ENCODE results near the gene LRRC17.

LRRC17 gene

DNA sequence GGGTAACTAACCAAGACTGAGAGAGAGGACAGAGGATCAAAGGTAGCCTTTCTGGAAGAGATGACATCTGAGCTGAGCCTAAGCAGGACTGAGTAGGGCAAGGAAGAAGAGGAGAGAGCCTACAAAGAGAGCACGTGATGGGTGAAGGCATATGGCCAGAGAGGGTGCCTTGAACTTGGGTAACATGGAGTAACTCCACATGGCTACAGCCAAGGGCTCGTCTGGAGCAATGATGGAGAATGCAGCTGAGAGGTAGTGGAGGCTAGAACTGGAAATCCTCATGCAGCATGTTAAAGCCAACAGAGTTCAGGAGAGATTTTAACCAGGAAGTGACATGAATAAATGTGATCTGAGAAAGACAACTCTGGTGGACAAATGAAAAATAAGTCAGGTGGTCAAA, 77.8 kb downstream of the LRRC17 start:
- DNase-seq, result no peak

DNA sequence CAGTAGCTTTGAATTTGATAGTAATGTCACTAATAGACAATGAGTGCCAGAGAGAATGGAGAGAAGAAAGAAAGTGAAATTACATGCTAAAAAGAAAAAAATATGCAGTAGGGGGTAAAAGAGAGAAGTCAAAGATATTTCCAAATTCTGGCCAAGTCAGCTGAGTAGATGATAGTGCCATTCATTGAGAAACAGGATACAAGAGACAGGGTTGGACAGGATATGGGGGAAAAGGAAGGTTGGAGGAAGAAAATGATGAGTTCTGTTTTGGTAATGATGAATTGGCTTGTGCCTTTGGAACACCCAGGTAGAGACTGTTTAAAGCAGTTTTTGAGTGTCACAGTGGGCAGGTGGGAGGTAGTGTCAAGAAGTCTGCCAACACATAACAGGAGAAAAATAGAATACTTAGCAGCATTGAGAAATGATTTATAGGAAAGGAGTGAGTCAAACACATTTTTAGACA, 78.3 kb downstream of the LRRC17 start:
- no peak for DNase-seq

- DNase-seq, result peak; percentile 8
These were observed 78.9 kb downstream of the LRRC17 start for GRCh38 chr7:102991540-102992214.

GRCh38 chr7:102992509-102992937, 79.7 kb downstream of the LRRC17 start:
- no peak for DNase-seq

- DNase-seq, result no peak
These were observed 80.3 kb downstream of the LRRC17 start for GRCh38 chr7:102992938-102993717.

DNA sequence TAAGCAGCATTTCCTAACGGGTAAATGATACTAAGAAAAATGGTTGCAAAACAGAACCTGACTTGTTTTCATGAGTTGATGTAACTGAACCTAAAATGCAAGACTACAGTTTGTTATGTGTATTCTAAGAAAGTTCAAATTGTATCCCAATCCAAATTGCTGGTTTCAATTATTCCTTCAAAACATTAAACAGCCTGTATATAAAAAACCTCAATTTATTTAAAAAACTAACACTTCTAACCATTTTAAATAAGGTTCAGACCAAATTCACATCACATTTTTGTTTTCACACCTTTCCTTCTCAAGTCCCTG, 80.9 kb downstream of the LRRC17 start:
- no peak for DNase-seq

DNA sequence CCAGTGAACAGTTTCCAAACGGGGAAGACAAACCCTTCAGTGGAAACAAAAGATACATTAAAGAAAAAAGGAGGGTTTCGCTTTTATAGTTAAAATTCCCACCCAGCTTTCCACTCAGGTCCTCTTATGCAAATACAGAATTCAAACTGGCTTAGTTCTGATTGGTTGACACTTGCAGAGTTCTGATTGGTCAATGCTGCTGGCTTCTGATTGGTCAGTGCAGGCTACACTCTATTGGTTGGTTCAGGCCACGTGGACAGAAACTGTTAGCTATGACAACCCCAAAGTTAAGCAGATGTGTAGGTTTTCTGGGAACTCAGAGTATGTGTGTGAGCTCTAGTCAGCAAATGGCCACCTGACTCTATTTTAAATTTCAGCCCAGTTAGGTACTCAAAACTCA, 81.8 kb downstream of the LRRC17 start:
- DNase-seq, result no peak
